Endodermal cell (in vitro differentiated cells): ENCODE results near the gene SLC4A7. TPM values are rescaled to one million over a fixed set of nuclear protein-coding genes. Genes with fewer than 3 reads are reported as not detected.

Source experiments
- DNase-seq: peaks from one replicate; pipeline ENCODE4 v3.0.0-alpha.2; 2017
- H3K27ac ChIP-seq: 2 replicates; pipeline ENCODE4 v1.5.1; 2013; ENCODE audit warnings: mild to moderate bottlenecking, low read depth, low read length, moderate library complexity
- H3K27me3 ChIP-seq: 2 replicates; pipeline ENCODE4 v1.6.1; 2013; ENCODE audit warnings: mild to moderate bottlenecking, low read length, moderate library complexity; ENCODE audit not compliant: insufficient read depth, control insufficient read depth, poor library complexity, severe bottlenecking
- H3K36me3 ChIP-seq: 2 replicates; pipeline ENCODE4 v1.7.0; 2013; ENCODE audit warnings: mild to moderate bottlenecking, low read length, moderate library complexity; ENCODE audit not compliant: control insufficient read depth, insufficient read depth
- H3K4me1 ChIP-seq: one replicate; pipeline ENCODE4 v1.7.0; 2013; ENCODE audit warnings: low read length; ENCODE audit not compliant: control insufficient read depth, insufficient read depth
- H3K4me3 ChIP-seq: 2 replicates; pipeline ENCODE4 v1.5.1; 2013; ENCODE audit warnings: mild to moderate bottlenecking, low read length, moderate library complexity
- H3K9ac ChIP-seq: 2 replicates; pipeline ENCODE4 v1.6.1; 2013; ENCODE audit warnings: mild to moderate bottlenecking, low read length, moderate library complexity; ENCODE audit not compliant: poor library complexity, severe bottlenecking; ENCODE audit errors: extremely low read depth
- H3K9me3 ChIP-seq: 2 replicates; pipeline ENCODE4 v1.6.1; 2013; ENCODE audit warnings: mild to moderate bottlenecking, low read length, moderate library complexity; ENCODE audit not compliant: control insufficient read depth
- H3K27ac Mint-ChIP-seq: 2 replicates; pipeline ENCODE4 v1.8.0; 2020; ENCODE audit warnings: mixed read lengths
- H3K27me3 Mint-ChIP-seq: 2 replicates; pipeline ENCODE4 v1.8.0; 2021; ENCODE audit warnings: mild to moderate bottlenecking, mixed read lengths; ENCODE audit not compliant: insufficient read depth
- H3K36me3 Mint-ChIP-seq: 2 replicates; pipeline ENCODE4 v1.8.0; 2020; ENCODE audit warnings: low read depth, mixed read lengths
- H3K4me1 Mint-ChIP-seq: 2 replicates; pipeline ENCODE4 v1.8.0; 2020; ENCODE audit warnings: mixed read lengths
- H3K4me3 Mint-ChIP-seq: 2 replicates; pipeline ENCODE4 v1.8.0; 2020; ENCODE audit warnings: mild to moderate bottlenecking, moderate library complexity, mixed read lengths
- H3K9me3 Mint-ChIP-seq: 2 replicates; pipeline ENCODE4 v1.8.0; 2020; ENCODE audit warnings: mild to moderate bottlenecking, mixed read lengths
- WGBS, 2 experiments: methylation state at CpG; one replicate each; pipeline versions ENCODE4 v1.1.5 to v1.1.7; 2013; ENCODE audit warnings: missing lambda C conversion rate in 2 of 2, mixed read lengths in 1 of 2; ENCODE audit not compliant: insufficient coverage in 1 of 2, insufficient read length in 1 of 2; 5-methylcytosine and 5-hydroxymethylcytosine counted together
- total RNA-seq, 2 donors: library from RNA; stranded (reverse); fragmentation: NEBNext Ultra II Directional in 1 of 2; extraction: Animal tissue kit (Norgen Biotek cat#: 25700) in 1 of 2; gene quantifications; 2 replicates in 1 of 2; 3 replicates in 1 of 2; pipeline ENCODE4 v1.2.1, GENCODE V29; 2021
- TF ChIP-seq, protein P1 (sequence below): fragments of 200-600 bp; sonication (generic); conservative IDR thresholded peaks from 2 replicates; pipeline ENCODE4 v1.5.0; 2021; ENCODE audit warnings: antibody characterized with exemption, mild to moderate bottlenecking

Gene SLC4A7
- total RNA-seq, 2 donors from 2014 or later: 58.4 to 83.8 TPM

DNA sequence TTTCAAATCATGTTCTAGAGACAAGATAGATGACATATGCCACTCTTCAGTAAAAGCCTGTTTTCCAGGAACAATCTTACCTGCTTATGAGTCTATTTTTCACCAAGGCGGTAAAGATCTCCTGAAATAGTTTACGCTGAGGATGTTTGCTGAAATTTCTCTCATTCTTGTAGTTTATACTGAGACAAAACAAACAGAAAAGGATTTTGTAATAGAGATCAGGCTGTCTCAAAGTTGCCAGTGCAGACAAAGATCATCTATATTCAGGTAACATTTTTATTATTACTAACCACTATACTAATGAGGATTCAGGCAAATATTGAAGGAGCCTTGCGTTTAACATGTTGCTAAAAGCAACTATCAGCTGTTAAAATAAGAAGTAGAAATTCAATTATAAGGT lies 140.0 kb downstream of the SLC4A7 start:
- H3K27ac ChIP-seq: no peak overlapping the region

GRCh38 chr3:27342267-27342666 lies 141.9 kb downstream of the SLC4A7 start:
- H3K27ac ChIP-seq: no peak overlapping the region
- H3K4me1 Mint-ChIP-seq: peaks cover 6% of the 10 kb centered on the region
- TF ChIP-seq, protein P1, sequence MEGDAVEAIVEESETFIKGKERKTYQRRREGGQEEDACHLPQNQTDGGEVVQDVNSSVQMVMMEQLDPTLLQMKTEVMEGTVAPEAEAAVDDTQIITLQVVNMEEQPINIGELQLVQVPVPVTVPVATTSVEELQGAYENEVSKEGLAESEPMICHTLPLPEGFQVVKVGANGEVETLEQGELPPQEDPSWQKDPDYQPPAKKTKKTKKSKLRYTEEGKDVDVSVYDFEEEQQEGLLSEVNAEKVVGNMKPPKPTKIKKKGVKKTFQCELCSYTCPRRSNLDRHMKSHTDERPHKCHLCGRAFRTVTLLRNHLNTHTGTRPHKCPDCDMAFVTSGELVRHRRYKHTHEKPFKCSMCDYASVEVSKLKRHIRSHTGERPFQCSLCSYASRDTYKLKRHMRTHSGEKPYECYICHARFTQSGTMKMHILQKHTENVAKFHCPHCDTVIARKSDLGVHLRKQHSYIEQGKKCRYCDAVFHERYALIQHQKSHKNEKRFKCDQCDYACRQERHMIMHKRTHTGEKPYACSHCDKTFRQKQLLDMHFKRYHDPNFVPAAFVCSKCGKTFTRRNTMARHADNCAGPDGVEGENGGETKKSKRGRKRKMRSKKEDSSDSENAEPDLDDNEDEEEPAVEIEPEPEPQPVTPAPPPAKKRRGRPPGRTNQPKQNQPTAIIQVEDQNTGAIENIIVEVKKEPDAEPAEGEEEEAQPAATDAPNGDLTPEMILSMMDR: no peak
- H3K27me3 ChIP-seq: no peaks in the 10 kb centered on the region
- WGBS, 2 experiments: 93 to 100% methylated on average over 1 of the region's 1 CpG
- peaks cover 8% of the 10 kb centered on the region for H3K4me1 ChIP-seq
- H3K9me3 Mint-ChIP-seq: peaks cover 7% of the 10 kb centered on the region
- H3K27me3 Mint-ChIP-seq: no peaks in the 10 kb centered on the region
- H3K4me3 ChIP-seq: no peak overlapping the region
- no peak overlapping the region for H3K27ac Mint-ChIP-seq
- H3K9me3 ChIP-seq: no peaks in the 10 kb centered on the region
- H3K36me3 ChIP-seq: no peaks in the 10 kb centered on the region
- no peak overlapping the region for H3K4me3 Mint-ChIP-seq
- H3K9ac ChIP-seq: no peak overlapping the region
- DNase-seq: no peak
- H3K36me3 Mint-ChIP-seq: no peaks in the 10 kb centered on the region

More for the DNA sequence above, 140.0 kb downstream of the SLC4A7 start:
- no peak overlapping the region for H3K9ac ChIP-seq
- H3K4me1 ChIP-seq: peaks cover 8% of the 10 kb centered on the region
- DNase-seq: no peak
- H3K9me3 ChIP-seq: no peaks in the 10 kb centered on the region
- H3K36me3 ChIP-seq: no peaks in the 10 kb centered on the region
- no peaks in the 10 kb centered on the region for H3K27me3 Mint-ChIP-seq
- H3K4me3 Mint-ChIP-seq: no peak overlapping the region
- no peak overlapping the region for H3K27ac Mint-ChIP-seq
- TF ChIP-seq, protein P1: no peak
- H3K36me3 Mint-ChIP-seq: no peaks in the 10 kb centered on the region
- WGBS, 2 experiments: 95 to 98% methylated on average over 2 of the region's 3 CpGs
- H3K9me3 Mint-ChIP-seq: no peaks in the 10 kb centered on the region
- peaks cover 6% of the 10 kb centered on the region for H3K4me1 Mint-ChIP-seq
- no peak overlapping the region for H3K4me3 ChIP-seq
- H3K27me3 ChIP-seq: no peaks in the 10 kb centered on the region

DNA sequence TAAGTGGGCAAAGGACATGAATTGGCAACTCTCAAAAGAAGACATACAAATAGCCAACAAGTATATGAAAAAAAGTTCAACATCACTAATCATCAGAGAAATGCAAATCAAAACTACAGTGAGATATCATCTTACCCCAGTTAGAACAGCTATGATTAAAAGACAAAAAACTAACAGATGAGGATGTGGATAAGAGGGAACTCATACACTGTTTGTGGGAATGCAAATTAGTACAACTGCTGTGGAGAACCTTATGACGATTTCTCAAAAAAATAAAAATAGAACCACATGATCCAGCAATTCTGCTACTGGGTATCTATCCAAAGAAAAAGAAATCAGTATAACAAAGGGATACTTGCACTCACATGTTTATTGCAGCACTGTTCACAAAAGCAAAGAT lies 143.7 kb downstream of the SLC4A7 start:
- Histone ChIP-seq H3K4me1 (peaks cover 8% of the 10 kb centered on the region), H3K4me3 (no peak overlapping the region), H3K36me3 (no peaks in the 10 kb centered on the region), H3K9me3 (no peaks in the 10 kb centered on the region), H3K9ac (no peak overlapping the region), H3K27me3 (no peaks in the 10 kb centered on the region), H3K27ac (no peak overlapping the region)
- H3K4me3 Mint-ChIP-seq: no peak overlapping the region
- H3K27me3 Mint-ChIP-seq: no peaks in the 10 kb centered on the region
- WGBS, 2 experiments: 83 to 100% methylated on average over 1 of the region's 1 CpG
- TF ChIP-seq, protein P1: no peak
- H3K36me3 Mint-ChIP-seq: no peaks in the 10 kb centered on the region
- peaks cover 6% of the 10 kb centered on the region for H3K4me1 Mint-ChIP-seq
- peaks cover 7% of the 10 kb centered on the region for H3K9me3 Mint-ChIP-seq
- no peak overlapping the region for H3K27ac Mint-ChIP-seq
- DNase-seq: no peak
